GM21529 (cell line): Measurements from ENCODE around the gene HEXB.

Experiments
- ATAC-seq: cut with Tn5 transposase; IDR thresholded peaks from one replicate; pipeline ENCODE4 v1.9.1; 2021; ENCODE audit not compliant: unreplicated experiment

HEXB gene

DNA sequence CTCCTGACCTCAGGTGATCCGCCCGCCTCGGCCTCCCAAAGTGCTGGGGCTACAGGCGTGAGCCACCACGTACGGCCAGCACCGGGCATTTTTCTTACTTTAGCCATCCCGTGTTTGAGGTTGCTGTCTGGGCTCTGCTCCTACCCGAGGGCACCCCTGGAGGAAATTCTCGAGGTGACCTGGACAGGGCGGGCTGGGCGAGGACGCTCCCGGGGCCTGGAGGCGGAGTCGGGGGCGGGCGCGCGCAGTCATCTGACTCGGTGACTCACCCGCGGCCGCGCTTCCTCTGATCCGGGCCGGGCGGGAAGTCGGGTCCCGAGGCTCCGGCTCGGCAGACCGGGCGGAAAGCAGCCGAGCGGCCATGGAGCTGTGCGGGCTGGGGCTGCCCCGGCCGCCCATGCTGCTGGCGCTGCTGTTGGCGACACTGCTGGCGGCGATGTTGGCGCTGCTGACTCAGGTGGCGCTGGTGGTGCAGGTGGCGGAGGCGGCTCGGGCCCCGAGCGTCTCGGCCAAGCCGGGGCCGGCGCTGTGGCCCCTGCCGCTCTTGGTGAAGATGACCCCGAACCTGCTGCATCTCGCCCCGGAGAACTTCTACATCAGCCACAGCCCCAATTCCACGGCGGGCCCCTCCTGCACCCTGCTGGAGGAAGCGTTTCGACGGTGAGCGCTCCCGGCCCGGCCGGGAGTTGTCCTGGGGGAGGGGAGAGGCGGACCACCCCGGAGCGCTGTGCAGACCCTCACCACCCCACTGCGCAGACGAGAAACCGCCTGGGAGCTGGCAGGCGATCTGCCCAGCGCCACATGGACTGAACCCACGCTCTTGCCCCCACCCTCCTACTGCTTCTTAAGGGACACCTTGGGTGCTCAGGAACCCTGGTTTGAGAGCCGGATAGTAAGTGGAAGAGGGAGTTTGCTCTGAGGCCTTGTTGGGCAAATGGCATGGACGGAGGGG lies at the start of gene HEXB:
TSS of gene HEXB (plus strand) at position 334 of the 952 bp plus-strand sequence. CDS start at position 362, 28 bp downstream.
- peak; percentile 79 for ATAC-seq

DNA sequence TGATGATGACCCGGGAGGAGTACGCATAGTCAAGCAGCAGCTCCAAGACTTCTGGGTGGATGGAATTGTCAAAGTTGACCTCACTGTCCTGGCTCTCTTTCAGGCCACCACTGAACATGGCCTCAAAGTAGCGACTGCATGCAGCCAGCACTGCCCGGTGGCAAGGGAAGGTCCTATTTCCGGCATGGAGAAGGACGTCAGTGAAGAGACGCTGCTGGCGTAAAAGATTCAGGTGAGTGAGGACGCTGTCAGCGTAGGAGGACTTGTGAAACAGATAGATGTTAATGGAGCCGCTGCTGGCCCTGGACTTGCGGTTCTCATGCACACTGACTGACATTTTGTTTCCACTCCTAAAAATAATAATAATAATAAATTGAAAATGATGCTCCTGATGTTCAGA lies 48.9 kb upstream of the HEXB start:
- ATAC-seq: no peak

- no peak for ATAC-seq
Measured at GRCh38 chr5:74636552-74636951, 48.5 kb upstream of the HEXB start.

DNA sequence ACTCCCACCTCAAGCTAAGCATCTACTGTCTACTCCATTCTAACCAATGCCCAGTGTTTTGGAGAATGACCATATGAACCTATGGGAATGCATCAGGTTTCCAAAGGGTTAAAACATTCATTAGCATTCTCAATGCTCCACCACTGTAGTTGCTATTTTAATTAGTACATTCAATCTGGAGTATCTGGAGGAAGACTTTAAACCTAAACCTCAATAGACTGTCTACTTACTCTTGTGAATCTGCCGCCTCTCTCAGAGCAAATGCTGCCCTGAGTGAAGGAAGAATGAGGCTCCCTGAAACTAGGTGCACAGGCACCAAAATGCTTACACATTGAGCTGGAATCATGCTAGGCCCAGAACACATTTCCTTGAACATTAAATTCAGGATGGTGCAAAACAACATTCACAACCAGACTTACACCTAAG lies 46.5 kb upstream of the HEXB start:
- ATAC-seq: no peak

DNA sequence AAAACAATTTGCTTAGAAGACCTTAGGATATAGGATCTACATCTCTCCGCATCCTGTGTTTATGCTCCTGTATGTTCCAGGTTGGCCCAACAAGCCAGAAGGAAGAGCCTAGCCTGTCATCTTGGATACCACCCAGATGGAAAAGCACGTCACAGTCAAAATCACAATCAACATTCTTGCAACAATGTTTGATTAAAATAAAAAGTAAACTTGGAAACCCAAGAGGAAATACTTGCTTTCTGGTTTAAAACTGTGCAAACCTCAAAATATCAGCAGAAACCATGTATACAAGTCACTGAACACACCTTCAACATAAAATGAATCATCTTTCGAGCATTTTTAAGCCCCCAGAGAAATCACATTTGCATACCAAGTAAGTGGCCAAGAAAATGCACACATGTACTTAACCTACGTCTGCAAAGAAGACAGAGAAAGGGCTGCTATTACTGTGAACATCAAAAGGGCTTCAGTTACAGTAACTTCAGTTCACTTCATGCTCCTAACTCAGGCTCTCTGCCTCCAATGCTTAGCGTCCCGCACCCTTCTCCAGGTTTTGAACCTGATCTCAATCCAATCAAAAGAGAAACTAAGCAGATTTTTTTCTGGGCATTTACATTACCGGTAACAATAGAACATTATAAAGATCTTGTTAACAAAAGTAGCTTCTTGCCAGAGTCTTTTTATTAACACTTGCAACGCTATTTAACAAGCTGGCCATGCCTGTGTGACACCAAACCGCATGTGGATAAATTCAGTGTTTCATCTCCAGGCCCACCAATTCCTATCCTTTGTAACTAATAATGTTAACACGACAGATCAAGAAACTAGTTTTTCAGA lies 45.8 kb upstream of the HEXB start:
- peak; percentile 39 for ATAC-seq

GRCh38 chr5:74639807-74640449 lies 45.1 kb upstream of the HEXB start:
- peak; percentile 19 for ATAC-seq

- peak; percentile 72 for ATAC-seq
Measured at GRCh38 chr5:74640450-74640953, 44.5 kb upstream of the HEXB start, which contains the start of gene ENC1. TSS of gene ENC1 (minus strand) at chr5:74640728. CDS start at chr5:74636485, 4,243 bp downstream.

GRCh38 chr5:74640954-74641734 lies 43.9 kb upstream of the HEXB start:
- ATAC-seq: peak; percentile 10

DNA sequence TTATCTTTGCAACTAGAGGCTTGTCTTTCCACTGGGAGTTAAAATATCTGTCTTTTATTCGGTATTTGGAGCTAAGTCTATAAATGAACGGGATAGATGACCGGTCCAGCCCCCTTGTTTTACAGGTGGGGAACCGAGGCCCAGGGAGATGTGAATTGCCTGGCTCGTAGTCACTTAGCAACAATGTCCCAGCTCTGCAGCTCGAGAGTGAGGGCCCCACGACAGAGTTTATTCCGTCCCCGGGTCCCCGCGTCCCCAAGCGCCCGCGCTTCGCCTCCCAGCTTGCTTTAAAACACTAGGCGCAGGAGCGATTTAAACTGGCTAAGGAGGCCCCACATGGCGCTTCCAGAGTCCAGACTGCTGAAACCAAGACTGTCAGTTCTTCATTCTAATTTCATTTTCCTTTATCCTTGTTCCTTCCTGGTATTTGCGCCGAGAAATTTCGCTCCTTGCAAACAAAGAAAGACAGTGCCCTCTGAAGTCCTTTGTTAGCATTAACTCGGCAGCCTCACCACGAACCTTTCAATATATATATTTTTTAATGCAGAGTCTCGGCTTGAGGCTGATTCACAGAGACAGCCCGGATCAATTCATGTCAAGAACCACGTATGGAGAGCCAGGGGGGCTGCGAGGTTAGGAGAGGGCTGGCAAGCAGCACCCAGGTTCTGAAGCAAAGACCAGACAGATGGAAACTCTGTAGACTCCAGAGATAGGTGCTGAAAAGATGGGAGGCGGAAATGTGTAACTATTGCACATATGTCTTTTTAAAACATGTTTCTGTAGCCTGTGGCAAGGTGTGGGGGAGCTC lies 43.1 kb upstream of the HEXB start:
- ATAC-seq: no peak

DNA sequence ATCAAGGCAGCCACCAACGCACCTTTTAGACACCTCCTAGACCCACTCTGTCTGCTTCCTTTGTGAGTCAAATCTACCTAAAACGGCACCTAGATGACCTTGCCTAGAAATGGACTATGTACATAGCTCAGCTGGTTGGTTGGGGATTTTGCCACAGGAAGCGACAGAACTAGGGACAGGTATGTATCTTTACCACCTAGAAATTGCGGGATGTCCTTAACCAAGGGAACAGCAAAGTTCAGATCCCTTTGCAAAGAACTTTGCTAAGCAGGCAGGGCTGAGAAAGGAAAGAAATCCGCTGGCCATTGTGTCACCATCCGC lies 42.5 kb upstream of the HEXB start:
- ATAC-seq: no peak

DNA sequence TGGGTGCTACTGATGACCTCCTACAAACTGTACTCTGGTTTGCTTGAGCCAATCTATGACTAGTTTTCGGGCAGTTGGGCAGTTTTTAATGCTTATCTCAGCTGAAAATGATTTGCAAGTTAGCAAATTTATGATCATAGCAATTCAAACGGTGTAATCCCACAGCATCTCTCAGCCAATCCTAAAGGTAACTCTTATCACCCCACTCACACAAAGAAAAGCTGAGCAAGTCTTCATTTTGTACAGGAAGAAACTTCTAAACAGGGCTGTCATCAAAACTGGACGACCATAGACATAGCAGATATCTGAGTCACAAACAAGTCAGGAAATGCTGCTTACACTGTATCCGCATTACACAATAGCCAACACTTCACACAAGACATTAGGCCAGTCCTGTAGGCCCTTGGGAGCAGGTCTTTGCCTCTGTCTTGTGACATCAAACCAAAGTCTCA lies 41.9 kb upstream of the HEXB start:
- no peak for ATAC-seq

GRCh38 chr5:74647096-74647495 lies 37.9 kb upstream of the HEXB start:
- ATAC-seq: no peak

DNA sequence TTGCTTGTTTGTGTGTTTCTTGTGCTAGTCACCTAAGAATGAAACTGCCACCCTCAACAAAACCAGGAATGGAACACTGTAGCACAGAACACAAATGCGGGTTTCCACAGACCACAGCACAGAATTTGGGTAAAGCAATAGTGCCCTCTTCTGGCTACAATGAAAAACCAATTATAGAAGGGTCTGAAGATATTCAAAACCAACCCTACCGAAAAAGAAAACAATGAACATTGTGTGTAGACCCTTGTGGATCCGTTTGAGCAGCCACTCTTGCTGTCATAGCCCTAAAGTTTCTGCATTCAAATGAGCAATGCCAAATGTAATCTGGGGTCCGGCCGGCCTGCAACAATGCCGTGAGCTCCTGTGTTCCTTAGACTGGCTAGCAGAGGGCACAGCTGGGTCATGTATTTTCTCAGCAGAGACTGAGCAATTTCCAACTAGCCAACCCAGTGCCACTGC lies 36.2 kb upstream of the HEXB start:
- peak; percentile 71 for ATAC-seq

DNA sequence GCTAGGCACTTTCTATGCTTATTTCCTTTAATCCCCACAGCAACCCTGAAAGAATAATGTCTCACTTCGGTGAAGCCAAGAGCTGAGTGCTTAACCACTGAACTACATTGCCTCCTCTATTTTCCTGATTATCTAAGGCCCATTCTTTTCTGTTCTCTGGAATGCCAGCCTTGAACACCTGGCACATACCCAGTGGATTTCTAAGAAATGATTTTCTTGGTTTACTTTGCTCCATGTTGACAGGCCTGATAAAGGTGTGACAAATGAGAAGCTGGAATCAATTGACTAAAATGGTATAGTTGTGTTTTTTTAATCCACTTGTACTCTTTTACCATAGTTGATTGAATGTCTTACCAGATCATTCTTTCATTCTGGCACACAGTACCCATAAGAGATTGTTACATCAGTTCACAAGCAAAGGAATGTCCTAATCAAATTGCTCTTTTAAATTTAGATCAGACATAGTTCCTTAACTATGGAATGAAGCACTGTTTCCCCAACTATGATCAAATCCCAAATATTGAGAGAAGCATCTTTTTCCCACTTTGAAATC lies 35.5 kb upstream of the HEXB start:
- no peak for ATAC-seq

DNA sequence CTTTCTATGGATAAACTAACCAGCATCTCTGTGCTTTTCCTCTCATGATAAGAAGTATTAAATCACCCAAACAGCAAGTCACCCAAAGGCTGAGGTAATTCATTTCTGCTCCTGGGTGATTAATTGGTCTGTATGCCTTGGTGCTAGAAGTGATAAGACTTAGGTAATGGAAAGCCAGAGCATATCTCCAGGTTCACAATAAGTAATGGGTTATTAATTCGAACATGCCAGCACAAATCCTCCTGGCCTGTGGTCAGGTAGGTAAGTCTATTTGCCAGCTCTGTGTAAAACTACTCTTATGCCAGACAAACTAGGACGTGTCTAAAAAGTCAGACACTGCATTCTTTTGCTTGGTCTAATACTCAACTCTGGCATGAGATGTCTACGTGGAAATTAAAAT lies 33.3 kb upstream of the HEXB start:
- ATAC-seq: no peak

GRCh38 chr5:74652576-74652975 lies 32.5 kb upstream of the HEXB start:
- no peak for ATAC-seq

DNA sequence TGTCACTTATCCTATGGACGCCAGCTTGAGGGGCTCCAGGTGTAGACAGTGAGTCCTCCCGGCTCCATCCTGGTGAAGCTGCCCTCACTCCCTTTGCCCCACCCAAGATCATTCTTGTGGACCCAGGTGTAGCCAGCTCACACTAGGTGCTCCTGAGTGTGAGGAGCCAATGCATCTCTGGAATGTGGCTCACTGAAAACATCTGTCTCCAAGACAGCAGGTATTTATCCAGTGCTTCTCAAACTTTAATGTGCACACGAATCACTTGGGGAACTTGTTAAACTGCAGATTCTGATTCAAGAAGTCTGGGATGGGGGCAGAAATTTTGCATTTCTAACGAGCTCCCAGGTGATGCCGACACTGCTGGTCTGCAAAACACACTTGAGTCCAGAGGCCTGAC lies 31.0 kb upstream of the HEXB start:
- no peak for ATAC-seq

DNA sequence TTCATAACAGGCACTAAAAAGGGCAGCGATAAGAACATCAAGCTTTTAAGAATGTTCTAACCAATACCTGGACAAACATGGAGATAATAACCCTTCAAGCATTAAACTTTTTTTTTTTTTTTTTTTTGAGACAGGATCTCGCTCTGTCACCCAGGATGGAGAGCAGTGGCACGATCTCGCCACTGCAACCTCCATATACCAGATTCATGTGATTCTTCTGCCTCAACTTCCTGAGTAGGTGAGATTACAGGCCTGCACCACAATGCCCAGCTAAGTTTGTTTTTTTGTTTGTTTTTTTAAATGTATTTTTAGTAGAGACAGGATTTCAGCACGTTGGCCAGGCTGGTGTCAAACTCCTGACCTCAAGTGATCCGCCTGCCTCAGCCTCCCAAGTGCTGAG lies 29.8 kb upstream of the HEXB start:
- ATAC-seq: no peak

DNA sequence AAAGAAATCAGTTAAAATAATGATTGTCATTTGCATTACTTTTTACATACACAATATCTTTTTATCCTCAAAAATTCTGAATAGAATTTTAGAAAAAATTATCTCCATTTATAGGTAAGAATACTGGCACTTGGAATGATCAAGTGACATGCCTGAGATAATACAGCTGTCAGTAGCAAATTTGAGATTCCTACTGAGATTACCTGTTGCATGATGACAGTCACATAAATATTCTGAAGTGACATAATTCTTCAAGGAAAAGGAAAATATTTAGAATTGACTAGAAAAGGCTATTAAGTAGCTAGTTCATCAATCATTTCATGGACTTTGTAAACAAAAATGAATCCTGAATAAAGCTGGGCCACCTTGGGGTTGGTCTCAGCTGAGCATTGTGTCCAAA lies 29.3 kb upstream of the HEXB start:
- no peak for ATAC-seq
